ENCODE data around the gene DCLRE1B. TPM values are rescaled to one million over a fixed set of nuclear protein-coding genes. Genes with fewer than 3 reads are reported as not detected.

DCLRE1B gene
- polyA plus RNA-seq, 1 experiment = 2.7 TPM

DNA sequence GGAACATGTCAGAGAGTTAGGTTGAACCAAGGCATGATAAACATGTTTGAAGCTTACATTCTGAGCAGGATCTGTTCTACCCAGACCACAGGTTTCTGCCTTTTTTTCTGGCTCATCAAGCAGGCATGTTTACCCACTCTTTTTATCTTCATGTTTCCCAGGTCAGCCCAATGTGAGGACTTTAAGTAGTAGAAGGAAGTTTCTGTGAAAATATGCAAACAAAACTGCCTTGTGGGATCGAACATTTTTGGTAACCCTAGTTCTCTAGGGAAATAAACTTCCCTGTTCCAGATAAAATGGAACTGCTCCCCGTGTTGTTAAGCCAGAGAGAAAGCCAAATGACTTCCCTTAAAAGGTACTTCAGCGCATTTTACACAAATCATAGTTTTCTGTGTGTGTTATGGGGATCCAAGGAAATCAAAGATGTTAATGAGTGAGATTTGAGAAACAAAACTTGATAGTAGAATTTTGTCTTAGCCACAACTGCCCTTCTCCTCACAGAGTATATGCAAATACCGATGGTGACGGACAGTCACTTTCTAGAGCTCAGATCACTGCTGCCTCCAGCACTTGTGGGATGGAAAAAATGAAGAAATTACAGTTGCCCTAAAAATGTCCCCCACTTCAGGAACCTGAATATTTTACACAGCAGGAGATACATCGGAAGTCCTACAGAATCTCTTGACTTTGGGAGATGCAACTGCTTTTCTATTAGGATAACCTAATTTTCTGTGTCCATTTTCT is 23.2 kb downstream of the DCLRE1B start:
- no peak for DNase-seq (ENCODE audit: low read depth, low spot score)
- TF ChIP-seq CTCF (IDR thresholded peaks at IDR 0.05; ENCODE audit: low read depth, low read length) = no peak
- Histone ChIP-seq H3K27me3 (ENCODE audit: control insufficient read depth, insufficient read depth, low read length) (peaks cover 1% of the 10 kb centered on the region), H3K9me3 (ENCODE audit: control insufficient read depth, insufficient read depth, low read length) (no peaks in the 10 kb centered on the region; the same call in 1 of the 2 replicates), H3K4me3 (ENCODE audit: low read depth, low read length) (peak overlapping the region; percentile 98), H3K27ac (ENCODE audit: low read depth, low read length) (peak overlapping the region; percentile 82)
- POLR2A ChIA-PET = interaction anchor here (1.2 to 4.0 kb wide), 4 partner anchors 16 to 51 kb away, joined by 3 to 54 read pairs (median 6); partner anchors contain the start of genes AP4B1, DCLRE1B and OLFML3
- CTCF ChIA-PET = interaction anchor here (0.9 to 5.7 kb wide), 4 partner anchors 18 to 93 kb away, joined by 3 to 31 read pairs (median 16); partner anchors contain the start of genes AP4B1 and DCLRE1B

GRCh38 chr1:113928941-113929749 is 24.0 kb downstream of the DCLRE1B start, which contains the start of gene HIPK1:
HIPK1 (plus strand) TSS chr1:113929324.
- ChIA-PET CTCF (interaction anchor here (0.7 to 5.7 kb wide), 11 partner anchors 16 to 94 kb away, joined by 3 to 31 read pairs (median 4); partner anchors contain the start of genes AP4B1 and DCLRE1B), POLR2A (interaction anchor here (1.0 to 4.0 kb wide), 5 partner anchors 16 to 117 kb away, joined by 3 to 54 read pairs (median 4); partner anchors contain the start of genes AP4B1, DCLRE1B, OLFML3 and RSBN1)
- no peak for TF ChIP-seq CTCF (IDR thresholded peaks at IDR 0.05; ENCODE audit: low read depth, low read length)
- H3K4me3 ChIP-seq (ENCODE audit: low read depth, low read length) = peak within 1 kb of the TSS; percentile 98
- peak within 1 kb of the TSS; percentile 82 for H3K27ac ChIP-seq (ENCODE audit: low read depth, low read length)
- peak; percentile 65 for DNase-seq (ENCODE audit: low read depth, low spot score)
- no peaks in the 10 kb centered on the region; the same call in 1 of the 2 replicates for H3K9me3 ChIP-seq (ENCODE audit: control insufficient read depth, insufficient read depth, low read length)
- H3K27me3 ChIP-seq (ENCODE audit: control insufficient read depth, insufficient read depth, low read length) = no peaks in the 10 kb centered on the region

- CTCF ChIA-PET = interaction anchor here (0.7 to 5.7 kb wide), 14 partner anchors 17 to 1214 kb away, joined by 3 to 31 read pairs (median 4); partner anchors contain the start of genes AP4B1 and DCLRE1B
These were observed 24.8 kb downstream of the DCLRE1B start for GRCh38 chr1:113929750-113930498.

More at GRCh38 chr1:113929750-113930498, 24.8 kb downstream of the DCLRE1B start:
- no peak for TF ChIP-seq CTCF (IDR thresholded peaks at IDR 0.05; ENCODE audit: low read depth, low read length)
- peak overlapping the region; percentile 98 for H3K4me3 ChIP-seq (ENCODE audit: low read depth, low read length)
- H3K9me3 ChIP-seq (ENCODE audit: control insufficient read depth, insufficient read depth, low read length) = no peaks in the 10 kb centered on the region; the same call in 1 of the 2 replicates
- no peak for DNase-seq (ENCODE audit: low read depth, low spot score)
- POLR2A ChIA-PET = interaction anchor here (0.7 to 4.0 kb wide), 9 partner anchors 17 to 118 kb away, joined by 3 to 54 read pairs (median 4); partner anchors contain the start of genes AP4B1, DCLRE1B, OLFML3 and RSBN1
- H3K27me3 ChIP-seq (ENCODE audit: control insufficient read depth, insufficient read depth, low read length) = no peaks in the 10 kb centered on the region
- H3K27ac ChIP-seq (ENCODE audit: low read depth, low read length) = peak overlapping the region; percentile 74
